IMR-90 (cell line): ENCODE results near the gene MARS1. TPM values are rescaled to one million over a fixed set of nuclear protein-coding genes. Genes with fewer than 3 reads are reported as not detected.
"Not testable (repeated sequence)": the region's sequence is repeated elsewhere in the genome, so short reads cannot be mapped to it uniquely, and the experiment has no call there.

Source experiments
- ATAC-seq: fragments of 200-7000 bp; cut with Tn5 transposase; 2 replicates; pipeline ENCODE4 v1.9.1; 2020; ENCODE audit warnings: low read depth, mild to moderate bottlenecking, moderate library complexity
- BruUV-seq: library from RNA; stranded (reverse); fragments of 400-500 nt; replicated peaks from 2 replicates; lab custom pipeline; 2021; lab: Mats Ljungman, UMichigan
- CTCF ChIA-PET: fragments of 300-600 bp; formaldehyde crosslinking; extraction: SDS; loops from one replicate; lab custom pipeline; 2021; ENCODE audit warnings: antibody characterized with exemption; lab: Yijun Ruan, JAX
- POLR2A ChIA-PET: fragments of 300-600 bp; sonication (Branson Sonifier 250); formaldehyde crosslinking; loops from one replicate; lab custom pipeline; 2022; ENCODE audit warnings: antibody characterized with exemption; ENCODE audit not compliant: unreplicated experiment; lab: Charles Lee
- DNase-seq: peaks from one replicate; pipeline ENCODE4 v3.0.0; 2013
- H2AFZ ChIP-seq: replicated peaks from 2 replicates; pipeline ENCODE3; 2013; ENCODE audit warnings: low read length, mild to moderate bottlenecking; ENCODE audit not compliant: poor library complexity
- H2AK5ac ChIP-seq: 2 replicates; pipeline ENCODE4 v1.6.1; 2013; ENCODE audit warnings: low read depth, low read length, inconsistent platforms
- H2AK9ac ChIP-seq: replicated peaks from 2 replicates; pipeline ENCODE3; 2013; ENCODE audit warnings: mild to moderate bottlenecking, low read depth, low read length, moderate library complexity; ENCODE audit not compliant: poor library complexity
- H2BK120ac ChIP-seq: 2 replicates; pipeline ENCODE4 v1.6.1; 2013; ENCODE audit warnings: low read depth, low read length, inconsistent platforms
- H2BK15ac ChIP-seq: 3 replicates; pipeline ENCODE4 v1.6.1; 2013; ENCODE audit warnings: low read depth, low read length, inconsistent platforms
- H2BK20ac ChIP-seq: 2 replicates; pipeline ENCODE4 v1.6.1; 2013; ENCODE audit warnings: low read depth, mild to moderate bottlenecking, inconsistent platforms, low read length, moderate library complexity
- H2BK5ac ChIP-seq: 2 replicates; pipeline ENCODE4 v1.6.1; 2013; ENCODE audit warnings: mild to moderate bottlenecking, low read depth, low read length, inconsistent platforms; ENCODE audit not compliant: poor library complexity, severe bottlenecking
- H3K14ac ChIP-seq: replicated peaks from 2 replicates; pipeline ENCODE4 v1.6.1; 2013; ENCODE audit warnings: low read depth, low read length, inconsistent platforms
- H3K18ac ChIP-seq: 2 replicates; pipeline ENCODE4 v1.6.1; 2013; ENCODE audit warnings: low read depth, low read length, control low read depth
- H3K23ac ChIP-seq: 2 replicates; pipeline ENCODE4 v1.6.1; 2013; ENCODE audit warnings: low read depth, low read length, inconsistent platforms
- H3K27ac ChIP-seq: 2 replicates; pipeline ENCODE4 v1.5.1; 2013; ENCODE audit warnings: mild to moderate bottlenecking, control low read depth, low read length; ENCODE audit not compliant: insufficient read depth
- H3K27me3 ChIP-seq: 2 replicates; pipeline ENCODE4 v1.6.1; 2013; ENCODE audit warnings: low read length; ENCODE audit not compliant: control insufficient read depth, insufficient read depth
- H3K36me3 ChIP-seq: 2 replicates; pipeline ENCODE4 v1.6.1; 2013; ENCODE audit warnings: low read length, mixed read lengths; ENCODE audit not compliant: control insufficient read depth, insufficient read depth
- H3K4ac ChIP-seq: 2 replicates; pipeline ENCODE4 v1.6.1; 2013; ENCODE audit warnings: low read depth, low read length, inconsistent platforms
- H3K4me1 ChIP-seq: 2 replicates; pipeline ENCODE4 v1.6.1; 2013; ENCODE audit warnings: low read length, mixed read lengths; ENCODE audit not compliant: control insufficient read depth, insufficient read depth
- H3K4me2 ChIP-seq: 2 replicates; pipeline ENCODE4 v1.6.1; 2013; ENCODE audit warnings: low read depth, mild to moderate bottlenecking, control low read depth, low read length, moderate library complexity
- H3K4me3 ChIP-seq: 2 replicates; pipeline ENCODE4 v1.5.1; 2013; ENCODE audit warnings: low read depth, mild to moderate bottlenecking, control low read depth, low read length, moderate library complexity; ENCODE audit not compliant: insufficient read depth
- H3K56ac ChIP-seq: 2 replicates; pipeline ENCODE4 v1.6.1; 2013; ENCODE audit warnings: low read length, inconsistent platforms; ENCODE audit not compliant: insufficient read depth; ENCODE audit errors: extremely low read depth
- H3K79me1 ChIP-seq, 2 experiments: 2 replicates each; pipeline ENCODE4 v1.6.1; 2013; ENCODE audit warnings: low read length in 2 of 2, inconsistent platforms in 1 of 2, low read depth in 1 of 2
- H3K9ac ChIP-seq: 2 replicates; pipeline ENCODE4 v1.6.1; 2013; ENCODE audit warnings: low read depth, low read length, control low read depth
- H3K9me1 ChIP-seq: 2 replicates; pipeline ENCODE4 v1.6.1; 2013; ENCODE audit warnings: low read length, inconsistent platforms; ENCODE audit not compliant: insufficient read depth
- H3K9me3 ChIP-seq: 2 replicates; pipeline ENCODE4 v1.6.1; 2013; ENCODE audit warnings: low read length; ENCODE audit not compliant: control insufficient read depth, insufficient read depth
- H4K20me1 ChIP-seq: 2 replicates; pipeline ENCODE4 v1.6.1; 2013; ENCODE audit warnings: low read length, inconsistent platforms; ENCODE audit not compliant: insufficient read depth
- H4K5ac ChIP-seq: 2 replicates; pipeline ENCODE4 v1.6.1; 2013; ENCODE audit warnings: mild to moderate bottlenecking, low read depth, low read length, control low read depth
- H4K8ac ChIP-seq, 2 experiments: 2 replicates each; pipeline ENCODE4 v1.6.1; 2013; ENCODE audit warnings: low read depth in 2 of 2, low read length in 2 of 2, control low read depth in 1 of 2, inconsistent platforms in 1 of 2
- H4K91ac ChIP-seq: 2 replicates; pipeline ENCODE4 v1.6.1; 2013; ENCODE audit warnings: low read depth, low read length, inconsistent platforms; ENCODE audit not compliant: insufficient read depth
- whole genome bisulfite sequencing, 2 experiments: methylation state at CpG; one replicate each; pipeline versions ENCODE4 v1.1.5 to v1.1.7; 2013; ENCODE audit warnings: missing lambda C conversion rate in 2 of 2; ENCODE audit not compliant: insufficient read length in 1 of 2; ENCODE audit errors: extremely low coverage in 2 of 2; 5-methylcytosine and 5-hydroxymethylcytosine counted together
- dilution Hi-C: fragments of 300-500 bp; cut with HindIII; formaldehyde crosslinking; loops from one replicate; pipeline ENCODE4 v1.14.3; 2018; ENCODE audit warnings: low sequenced_read_pairs; ENCODE audit not compliant: unreplicated experiment
- in situ Hi-C: fragments of 300-500 bp; cut with MboI; formaldehyde crosslinking; loops from 3 replicates; pipeline ENCODE4 v1.14.3; 2019; ENCODE audit warnings: low sequenced_read_pairs, inconsistent platforms, mixed read lengths
- intact Hi-C: fragments of 100-400 bp; cut with micrococcal nuclease; formaldehyde crosslinking; loops from 2 replicates; pipeline ENCODE4 v1.10.0; 2022
- polyA plus RNA-seq, 3 experiments: library from polyadenylated mRNA; depleted of rRNA; stranded (reverse); fragments of >200 nt; gene quantifications; 2 replicates each; pipeline ENCODE4 v1.2.3, GENCODE V29; 2012; ENCODE audit warnings: low replicate concordance in 1 of 3
- total RNA-seq: library from RNA; depleted of rRNA; stranded (reverse); fragments of >200 nt; gene quantifications from 2 replicates; pipeline ENCODE4 v1.2.3, GENCODE V29; 2012

Gene MARS1
- total and polyA plus RNA-seq, 2 of the 4 experiments (the other 2 are of a cell fraction) = 156 to 164 TPM

DNA sequence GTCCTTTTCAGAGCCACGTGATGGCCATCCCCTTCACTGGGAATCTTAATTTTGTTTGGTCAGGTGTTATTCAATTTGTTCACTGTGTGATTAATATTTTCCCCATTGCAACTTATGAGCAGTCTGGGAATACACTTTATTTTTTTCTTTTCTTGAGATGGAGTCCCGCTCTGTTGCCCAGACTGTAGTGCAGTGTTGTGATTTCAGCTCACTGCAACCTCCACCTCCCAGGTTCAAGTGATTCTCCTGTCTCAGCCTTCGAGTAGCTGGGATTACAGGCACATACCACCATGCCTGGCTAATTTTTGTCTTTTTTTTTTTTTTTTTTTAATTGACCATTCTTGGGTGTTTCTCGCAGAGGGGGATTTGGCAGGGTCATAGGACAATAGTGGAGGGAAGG, 18.7 kb downstream of the MARS1 start:
- DNase-seq, ATAC-seq, POLR2A ChIA-PET, H3K14ac ChIP-seq, H3K9me3 ChIP-seq, H4K91ac ChIP-seq, H2BK5ac ChIP-seq, H2AK5ac ChIP-seq, in situ Hi-C loops, H3K27ac ChIP-seq, H3K4me3 ChIP-seq, dilution Hi-C loops, H2AK9ac ChIP-seq, H3K4me1 ChIP-seq, BruUV-seq, H3K18ac ChIP-seq, H3K9me1 ChIP-seq, H3K4ac ChIP-seq, intact Hi-C loops, H4K8ac ChIP-seq, H2BK120ac ChIP-seq, H2BK15ac ChIP-seq, H3K4me2 ChIP-seq, CTCF ChIA-PET, H4K5ac ChIP-seq, H3K27me3 ChIP-seq, H3K23ac ChIP-seq, H3K9ac ChIP-seq, H2AFZ ChIP-seq, H3K56ac ChIP-seq, H2BK20ac ChIP-seq: not testable (repeated sequence)
- WGBS, 2 experiments = no CpG with 5 or more reads among the region's 4 CpGs
- Histone ChIP-seq H4K20me1 (peaks cover 23% of the 10 kb centered on the region), H3K36me3 (peaks cover 61% of the 10 kb centered on the region), H3K79me1 (peaks cover 15 to 46% of the 10 kb centered on the region in 2 experiments)

DNA sequence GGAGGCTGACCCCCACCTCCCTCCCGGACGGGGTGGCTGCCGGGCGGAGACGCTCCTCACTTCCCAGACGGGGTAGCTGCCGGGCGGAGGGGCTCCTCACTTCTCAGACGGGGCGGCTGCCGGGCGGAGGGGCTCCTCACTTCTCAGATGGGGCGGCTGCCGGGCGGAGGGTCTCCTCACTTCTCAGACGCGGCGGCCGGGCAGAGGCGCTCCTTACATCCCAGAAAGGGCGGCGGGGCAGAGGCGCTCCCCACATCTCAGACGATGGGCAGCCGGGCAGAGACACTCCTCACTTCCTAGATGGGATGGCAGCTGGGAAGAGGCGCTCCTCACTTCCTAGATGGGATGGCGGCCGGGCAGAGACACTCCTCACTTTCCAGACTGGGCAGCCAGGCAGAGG, 19.9 kb downstream of the MARS1 start:
- POLR2A ChIA-PET, dilution Hi-C loops, H3K18ac ChIP-seq, H3K4me1 ChIP-seq, ATAC-seq, H4K91ac ChIP-seq, H2BK5ac ChIP-seq, H3K23ac ChIP-seq, H2AK5ac ChIP-seq, H3K14ac ChIP-seq, H4K5ac ChIP-seq, H4K8ac ChIP-seq, H3K27me3 ChIP-seq, BruUV-seq, H3K4me2 ChIP-seq, H3K4ac ChIP-seq, in situ Hi-C loops, H2BK15ac ChIP-seq, H3K9me1 ChIP-seq, H2AK9ac ChIP-seq, H3K27ac ChIP-seq, H2BK120ac ChIP-seq, H3K4me3 ChIP-seq, H2BK20ac ChIP-seq, intact Hi-C loops, DNase-seq, H2AFZ ChIP-seq, H3K9me3 ChIP-seq, H3K9ac ChIP-seq, H3K56ac ChIP-seq, CTCF ChIA-PET: not testable (repeated sequence)
- H3K79me1 ChIP-seq = peaks cover 22 to 51% of the 10 kb centered on the region in 2 experiments; a peak in 3 of 4 replicates
- no CpG with 5 or more reads among the region's 28 CpGs for WGBS, 2 experiments
- H3K36me3 ChIP-seq = peaks cover 65% of the 10 kb centered on the region
- H4K20me1 ChIP-seq = peaks cover 33% of the 10 kb centered on the region
